Right lobe of liver (tissue), 6 donors: ENCODE results near the gene MIER2. TPM values are rescaled to one million over a fixed set of nuclear protein-coding genes. Genes with fewer than 3 reads are reported as not detected.

ENCODE experiments used
- ATAC-seq, 4 donors: fragments of 200-7000 bp; cut with Tn5 transposase; one replicate each; pipeline ENCODE4 v1.9.1; 2020; ENCODE audit warnings: mild to moderate bottlenecking in 4 of 4, moderate library complexity in 4 of 4
- DNase-seq, 3 donors: peaks; one replicate each; pipeline ENCODE4 v3.0.0-alpha.2; 2020
- H3K27ac ChIP-seq, 3 donors: fragments of 200-600 bp; one replicate each; pipeline ENCODE4 v1.8.0; 2022
- H3K27me3 ChIP-seq, 2 donors: fragments of 200-600 bp; one replicate each; pipeline ENCODE4 v1.8.0; 2022
- H3K36me3 ChIP-seq, 4 donors: fragments of 200-600 bp; sonication (generic) in 1 of 4; one replicate each; pipeline versions ENCODE4 v1.5.1 to v1.8.0; 2017 to 2022; ENCODE audit warnings: control low read depth in 1 of 4
- H3K4me1 ChIP-seq, 4 donors: fragments of 200-600 bp; sonication (generic) in 1 of 4; one replicate each; pipeline versions ENCODE4 v1.5.1 to v1.8.0; 2017 to 2022; ENCODE audit warnings: control low read depth in 1 of 4
- H3K4me3 ChIP-seq, 3 donors: fragments of 200-600 bp; one replicate each; pipeline ENCODE4 v1.8.0; 2022
- H3K9me3 ChIP-seq, 4 donors: fragments of 200-600 bp; sonication (generic) in 1 of 4; one replicate each; pipeline versions ENCODE4 v1.5.1 to v1.8.0; 2017 to 2022; ENCODE audit warnings: control low read depth in 1 of 4
- POLR2A ChIP-seq: fragments of 450-650 bp; IDR thresholded peaks from one replicate; pipeline ENCODE4 v1.6.1; 2017; ENCODE audit warnings: antibody characterized with exemption, mild to moderate bottlenecking
- WGBS: methylation state at CpG from one replicate; pipeline ENCODE4 v1.1.6; 2018; ENCODE audit warnings: low coverage, low lambda C conversion rate; ENCODE audit not compliant: insufficient coverage; ENCODE audit errors: missing lambda C conversion rate; 5-methylcytosine and 5-hydroxymethylcytosine counted together
- intact Hi-C, 2 donors: fragments of 100-400 bp; cut with DNase I; formaldehyde crosslinking; loops; one replicate each; pipeline versions ENCODE4 v1.11.2 to v1.14.1; 2022
- total RNA-seq, 6 experiments: library from RNA; depleted of rRNA in 2 of 6; stranded (reverse); fragments of >200 nt in 2 of 6; fragmentation: NEBNext Ultra II Directional in 3 of 6; extraction: Animal tissue kit (Norgen Biotek cat#: 25700) in 3 of 6; gene quantifications; one replicate each; pipeline versions ENCODE4 v1.1.0 to v1.2.4, GENCODE V29; 2016 to 2023
- TF ChIP-seq, protein P1 (sequence below), 4 donors: fragments of 200-600 bp in 3 of 4; fragments of 450-650 bp in 1 of 4; IDR thresholded peaks; one replicate each; pipeline versions ENCODE4 v1.5.1 to v1.8.0; 2016 to 2022; ENCODE audit warnings: antibody characterized with exemption in 4 of 4, mild to moderate bottlenecking in 2 of 4
- donor health status: DM: no; HTN: yes; CAD: no.
- donor health status: DM: no; HTN: no; CAD: no.
- donor health status: DM: no; HTN: no; CAD: no.
- donor health status: DM: no; HTN: yes; CAD: no.
- donor health status: DM: no; HTN: yes; CAD: no.

Gene MIER2
- total RNA-seq, 6 experiments from 2014 or later, result 3.1 to 7.3 (median 4.5) TPM

GRCh38 chr19:374886-375235 lies 30.3 kb upstream of the MIER2 start:
- no peaks in the 10 kb centered on the region for H3K4me1 ChIP-seq
- no peak overlapping the region for H3K27ac ChIP-seq
- DNase-seq (no peak), ATAC-seq (no peak)
- TF ChIP-seq, protein P1, sequence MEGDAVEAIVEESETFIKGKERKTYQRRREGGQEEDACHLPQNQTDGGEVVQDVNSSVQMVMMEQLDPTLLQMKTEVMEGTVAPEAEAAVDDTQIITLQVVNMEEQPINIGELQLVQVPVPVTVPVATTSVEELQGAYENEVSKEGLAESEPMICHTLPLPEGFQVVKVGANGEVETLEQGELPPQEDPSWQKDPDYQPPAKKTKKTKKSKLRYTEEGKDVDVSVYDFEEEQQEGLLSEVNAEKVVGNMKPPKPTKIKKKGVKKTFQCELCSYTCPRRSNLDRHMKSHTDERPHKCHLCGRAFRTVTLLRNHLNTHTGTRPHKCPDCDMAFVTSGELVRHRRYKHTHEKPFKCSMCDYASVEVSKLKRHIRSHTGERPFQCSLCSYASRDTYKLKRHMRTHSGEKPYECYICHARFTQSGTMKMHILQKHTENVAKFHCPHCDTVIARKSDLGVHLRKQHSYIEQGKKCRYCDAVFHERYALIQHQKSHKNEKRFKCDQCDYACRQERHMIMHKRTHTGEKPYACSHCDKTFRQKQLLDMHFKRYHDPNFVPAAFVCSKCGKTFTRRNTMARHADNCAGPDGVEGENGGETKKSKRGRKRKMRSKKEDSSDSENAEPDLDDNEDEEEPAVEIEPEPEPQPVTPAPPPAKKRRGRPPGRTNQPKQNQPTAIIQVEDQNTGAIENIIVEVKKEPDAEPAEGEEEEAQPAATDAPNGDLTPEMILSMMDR (IDR thresholded peaks at IDR 0.05), result no peak
- no peak for TF ChIP-seq POLR2A
- no peaks in the 10 kb centered on the region for H3K9me3 ChIP-seq
- no peaks in the 10 kb centered on the region for H3K36me3 ChIP-seq
- WGBS, result 41% methylated on average over 8 of the region's 17 CpGs
- H3K4me3 ChIP-seq, result no peak overlapping the region
- H3K27me3 ChIP-seq, result no peaks in the 10 kb centered on the region
- intact Hi-C loops, result no loop called here

GRCh38 chr19:374183-374885 lies 29.7 kb upstream of the MIER2 start:
- 50% methylated on average over 7 of the region's 23 CpGs for WGBS
- Histone ChIP-seq H3K9me3 (no peaks in the 10 kb centered on the region), H3K27me3 (no peaks in the 10 kb centered on the region), H3K4me1 (no peaks in the 10 kb centered on the region), H3K36me3 (no peaks in the 10 kb centered on the region), H3K27ac (no peak overlapping the region), H3K4me3 (no peak overlapping the region)
- TF ChIP-seq, protein P1 (IDR thresholded peaks at IDR 0.05), result no peak
- no peak for TF ChIP-seq POLR2A
- intact Hi-C loops, result no loop called here
- DNase-seq (no peak), ATAC-seq (no peak)

DNA sequence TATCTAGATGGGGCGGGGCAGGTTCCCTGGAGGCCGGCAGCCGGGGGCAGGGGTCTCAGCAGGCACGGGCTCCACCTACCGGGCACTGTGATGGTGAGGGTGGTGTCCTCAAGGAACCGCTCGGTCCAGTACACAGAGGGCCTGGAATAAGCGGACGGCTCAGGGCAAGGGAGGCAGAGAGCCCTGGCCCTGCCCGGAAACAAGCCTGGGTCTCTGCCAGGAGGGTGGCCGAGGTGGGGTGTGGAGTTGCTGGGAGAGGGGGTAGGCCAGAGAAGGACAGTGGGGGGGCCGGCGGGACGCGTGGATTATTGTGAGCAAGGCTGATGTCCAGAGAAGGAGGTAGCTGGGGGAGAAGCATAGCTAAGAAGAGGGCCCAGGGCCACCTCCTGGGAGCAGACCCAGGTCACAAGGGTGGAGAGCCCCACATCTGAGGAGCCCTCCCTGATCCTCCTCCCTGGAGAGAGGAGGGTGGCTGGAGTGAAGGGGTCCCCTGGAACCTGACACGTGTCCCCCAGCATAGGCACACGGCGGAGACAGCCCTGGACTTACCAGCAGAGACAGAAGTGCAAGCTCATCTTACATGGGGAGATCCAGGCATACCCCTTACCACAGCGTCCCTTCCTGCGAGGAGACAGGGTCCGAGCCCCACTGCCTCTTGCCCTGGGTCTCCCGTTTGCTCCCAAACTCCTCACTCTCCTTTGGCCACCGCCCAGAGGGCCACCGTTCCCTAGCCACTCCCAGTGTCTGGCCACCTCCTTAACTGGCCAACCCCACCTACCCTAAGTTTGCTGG lies 29.0 kb upstream of the MIER2 start:
- TF ChIP-seq, protein P1 (IDR thresholded peaks at IDR 0.05), result no peak
- TF ChIP-seq POLR2A, result no peak
- H3K4me1 ChIP-seq, result no peaks in the 10 kb centered on the region
- no peaks in the 10 kb centered on the region for H3K27me3 ChIP-seq
- no peaks in the 10 kb centered on the region for H3K36me3 ChIP-seq
- no peak for ATAC-seq
- WGBS, result 63% methylated on average over 11 of the region's 24 CpGs
- H3K4me3 ChIP-seq, result no peak overlapping the region
- no peak overlapping the region for H3K27ac ChIP-seq
- no peak for DNase-seq
- intact Hi-C loops, result no loop called here
- no peaks in the 10 kb centered on the region for H3K9me3 ChIP-seq

DNA sequence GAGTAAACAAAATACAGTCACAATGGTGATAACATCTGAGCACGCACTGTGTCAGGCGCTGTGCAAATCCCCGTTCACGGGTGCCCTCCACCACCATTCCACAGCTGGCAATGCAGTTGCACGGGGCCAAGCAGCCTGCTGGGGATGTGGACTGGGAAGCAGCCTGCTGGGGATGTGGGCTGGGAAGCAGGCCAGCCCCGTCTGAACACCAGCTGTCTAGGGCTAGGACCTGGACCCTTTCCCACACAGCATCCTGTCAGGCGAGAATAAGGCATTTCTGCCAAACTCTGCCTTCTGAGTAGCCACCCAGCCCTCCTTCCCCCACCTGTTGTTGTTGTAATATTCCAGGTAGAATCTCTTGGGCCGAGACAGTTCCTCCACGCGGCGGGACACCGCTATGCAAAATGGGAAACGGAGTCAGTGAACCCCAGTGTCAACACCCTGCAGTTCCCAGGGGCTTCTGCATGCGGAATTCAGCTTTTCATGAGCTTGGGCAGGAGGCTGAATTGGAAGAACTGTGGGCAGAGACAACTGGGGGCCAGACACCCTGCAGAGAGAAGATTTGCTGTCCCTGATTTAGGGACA lies 27.8 kb upstream of the MIER2 start:
- no peaks in the 10 kb centered on the region for H3K36me3 ChIP-seq
- intact Hi-C loops, result no loop called here
- H3K27me3 ChIP-seq, result no peaks in the 10 kb centered on the region
- DNase-seq (no peak), ATAC-seq (peak; percentile 21 to 46 (median 32))
- 32% methylated on average over 6 of the region's 14 CpGs for WGBS
- H3K4me1 ChIP-seq, result no peaks in the 10 kb centered on the region
- H3K9me3 ChIP-seq, result no peaks in the 10 kb centered on the region
- no peak overlapping the region for H3K4me3 ChIP-seq
- no peak overlapping the region for H3K27ac ChIP-seq
- TF ChIP-seq POLR2A, result no peak
- TF ChIP-seq, protein P1 (IDR thresholded peaks at IDR 0.05), result no peak
